Activated CD4-positive, alpha-beta T cell treated with anti-CD3 and anti-CD28 coated beads for 36 hours (primary cell): ENCODE data around the gene TBL1Y. TPM values are rescaled to one million over a fixed set of nuclear protein-coding genes. Genes with fewer than 3 reads are reported as not detected.
A peak's percentile ranks its signal among the peaks of the same experiment; 100 is the strongest.

ENCODE experiments used
- ATAC-seq: fragments of 200-7000 bp; cut with Tn5 transposase; one replicate; pipeline ENCODE4 v1.10.0; 2021; ENCODE audit warnings: mild to moderate bottlenecking, moderate library complexity
- CTCF ChIA-PET: fragments of 350-600 bp; sonication (Branson Sonifier 250); formaldehyde crosslinking; loops from one replicate; lab custom pipeline; 2021; ENCODE audit warnings: antibody characterized with exemption; lab: Charles Lee
- POLR2A ChIA-PET: fragments of 350-600 bp; sonication (Branson Sonifier 250); formaldehyde crosslinking; loops from one replicate; lab custom pipeline; 2021; ENCODE audit warnings: antibody characterized with exemption, inconsistent platforms; lab: Charles Lee
- DNase-seq: peaks from one replicate; pipeline ENCODE4 v3.0.0-alpha.2; 2020
- H3K27ac Mint-ChIP-seq: one replicate; pipeline ENCODE4 v1.8.0; 2021; ENCODE audit warnings: mixed read lengths
- H3K27me3 Mint-ChIP-seq: one replicate; pipeline ENCODE4 v1.8.0; 2021; ENCODE audit warnings: mixed read lengths
- H3K36me3 Mint-ChIP-seq: one replicate; pipeline ENCODE4 v1.8.0; 2021; ENCODE audit warnings: low read depth, mixed read lengths
- H3K4me1 Mint-ChIP-seq: one replicate; pipeline ENCODE4 v1.8.0; 2021; ENCODE audit warnings: mixed read lengths
- H3K4me3 Mint-ChIP-seq: one replicate; pipeline ENCODE4 v1.8.0; 2021; ENCODE audit warnings: mild to moderate bottlenecking, moderate library complexity, mixed read lengths
- H3K9me3 Mint-ChIP-seq: one replicate; pipeline ENCODE4 v1.8.0; 2021; ENCODE audit warnings: low read depth, mixed read lengths
- intact Hi-C, 2 experiments: fragments of 100-400 bp; cut with DNase I in 1 of 2; cut with micrococcal nuclease in 1 of 2; formaldehyde crosslinking; loops; one replicate each; pipeline versions ENCODE4 v1.14.2 to v1.15.1; 2022 to 2024; cut with DNase I, micrococcal nuclease
- total RNA-seq, 2 experiments: library from RNA; stranded (reverse); gene quantifications; one replicate each; pipeline ENCODE4 v1.2.3, GENCODE V29; 2021

Gene TBL1Y
- total RNA-seq, 2 experiments from 2014 or later: not detected

DNA sequence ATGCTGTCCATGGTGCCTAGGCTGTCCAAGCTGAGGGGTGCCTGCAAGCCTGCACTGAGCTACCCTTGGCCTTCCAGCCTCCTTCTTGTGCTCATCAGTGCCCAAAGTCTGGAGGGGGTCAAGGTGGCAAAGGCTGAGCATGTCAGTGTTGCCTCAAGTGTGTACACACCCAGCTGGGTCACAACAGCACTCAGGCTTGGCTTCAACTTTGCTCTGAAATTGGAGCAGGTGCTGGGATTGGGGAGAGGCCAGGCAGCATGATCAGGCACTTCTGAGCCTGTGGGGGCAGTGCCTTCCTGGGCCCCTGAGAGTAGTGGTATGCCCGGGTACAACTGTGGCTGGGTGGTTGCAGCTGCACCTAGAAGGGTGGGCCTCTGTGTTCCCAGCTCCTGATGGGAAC, 18.7 kb downstream of the TBL1Y start:
- H3K4me3 Mint-ChIP-seq: no peak overlapping the region
- intact Hi-C loops: no loop called here
- no peaks in the 10 kb centered on the region for H3K9me3 Mint-ChIP-seq
- ATAC-seq (no peak), DNase-seq (no peak)
- no peaks in the 10 kb centered on the region for H3K36me3 Mint-ChIP-seq
- H3K27me3 Mint-ChIP-seq: no peaks in the 10 kb centered on the region
- CTCF ChIA-PET: no interaction called here
- no peaks in the 10 kb centered on the region for H3K4me1 Mint-ChIP-seq
- POLR2A ChIA-PET: no interaction called here
- no peak overlapping the region for H3K27ac Mint-ChIP-seq

GRCh38 chrY:6931779-6932396, 21.4 kb downstream of the TBL1Y start:
- Mint-ChIP-seq H3K27ac (no peak overlapping the region), H3K36me3 (no peaks in the 10 kb centered on the region), H3K27me3 (no peaks in the 10 kb centered on the region), H3K4me1 (no peaks in the 10 kb centered on the region), H3K9me3 (no peaks in the 10 kb centered on the region), H3K4me3 (no peak overlapping the region)
- POLR2A ChIA-PET: no interaction called here
- intact Hi-C loops: no loop called here
- DNase-seq (no peak), ATAC-seq (no peak)
- CTCF ChIA-PET: no interaction called here

DNA sequence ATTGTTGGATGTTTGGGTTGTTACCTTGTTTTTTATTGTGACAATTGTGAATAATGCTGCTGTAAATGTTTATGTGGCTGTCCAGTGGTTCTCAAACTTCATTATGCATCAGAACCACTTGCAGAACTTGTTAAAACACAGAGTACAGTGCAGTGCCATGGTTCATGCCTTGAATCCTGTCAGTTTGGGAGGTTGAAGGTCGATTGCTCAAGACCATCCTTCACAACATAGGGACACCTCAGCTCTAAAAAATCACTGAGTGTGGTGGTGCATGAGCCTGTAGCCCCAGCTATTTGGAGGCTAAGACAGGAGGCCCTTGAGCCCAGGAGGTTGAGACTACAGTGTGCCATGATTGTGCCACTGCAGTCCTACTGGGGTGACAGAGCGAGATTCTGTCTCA, 25.0 kb downstream of the TBL1Y start:
- ATAC-seq: no peak
- Mint-ChIP-seq H3K4me3 (no peak overlapping the region), H3K27me3 (no peaks in the 10 kb centered on the region), H3K4me1 (no peaks in the 10 kb centered on the region), H3K27ac (no peak overlapping the region), H3K9me3 (no peaks in the 10 kb centered on the region), H3K36me3 (no peaks in the 10 kb centered on the region)
- ChIA-PET POLR2A (no interaction called here), CTCF (no interaction called here)
- intact Hi-C loops: no loop called here
- DNase-seq: no peak

- H3K4me3 Mint-ChIP-seq: no peak overlapping the region
- H3K27ac Mint-ChIP-seq: no peak overlapping the region
- H3K36me3 Mint-ChIP-seq: no peaks in the 10 kb centered on the region
- peaks cover 2% of the 10 kb centered on the region for H3K27me3 Mint-ChIP-seq
- no peak for DNase-seq
- no peaks in the 10 kb centered on the region for H3K4me1 Mint-ChIP-seq
- POLR2A ChIA-PET: no interaction called here
- intact Hi-C loops: no loop called here
- H3K9me3 Mint-ChIP-seq: no peaks in the 10 kb centered on the region
- CTCF ChIA-PET: interaction anchor here (0.7 kb wide), 1 partner anchor 138 kb away, joined by 3 read pairs; no protein-coding TSS in a partner anchor
- ATAC-seq: no peak
Observed at GRCh38 chrY:6947695-6948094, 37.2 kb downstream of the TBL1Y start.

DNA sequence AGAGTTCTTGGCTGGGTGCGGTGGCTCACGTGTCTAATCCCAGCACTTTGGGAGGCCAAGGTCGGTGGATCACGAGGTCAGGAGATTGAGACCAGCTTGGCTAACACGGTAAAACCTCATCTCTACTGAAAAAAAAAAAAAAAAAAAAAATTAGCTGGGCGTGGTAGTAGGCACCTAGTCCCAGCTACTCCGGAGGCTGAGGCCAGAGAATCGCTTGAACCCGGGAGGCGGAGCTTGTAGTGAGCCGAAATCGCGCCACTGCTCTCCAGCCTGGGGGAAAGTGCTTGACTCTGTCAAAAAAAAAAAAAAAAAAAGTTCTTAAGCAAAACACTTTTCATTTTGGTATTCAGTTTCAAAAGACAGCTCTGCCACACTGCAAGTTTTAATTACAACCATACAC, 37.9 kb downstream of the TBL1Y start:
- DNase-seq (no peak), ATAC-seq (no peak)
- Mint-ChIP-seq H3K36me3 (no peaks in the 10 kb centered on the region), H3K9me3 (no peaks in the 10 kb centered on the region), H3K4me3 (no peak overlapping the region), H3K27ac (no peak overlapping the region), H3K4me1 (no peaks in the 10 kb centered on the region), H3K27me3 (peaks cover 2% of the 10 kb centered on the region)
- ChIA-PET CTCF (no interaction called here), POLR2A (no interaction called here)
- intact Hi-C loops: no loop called here

DNA sequence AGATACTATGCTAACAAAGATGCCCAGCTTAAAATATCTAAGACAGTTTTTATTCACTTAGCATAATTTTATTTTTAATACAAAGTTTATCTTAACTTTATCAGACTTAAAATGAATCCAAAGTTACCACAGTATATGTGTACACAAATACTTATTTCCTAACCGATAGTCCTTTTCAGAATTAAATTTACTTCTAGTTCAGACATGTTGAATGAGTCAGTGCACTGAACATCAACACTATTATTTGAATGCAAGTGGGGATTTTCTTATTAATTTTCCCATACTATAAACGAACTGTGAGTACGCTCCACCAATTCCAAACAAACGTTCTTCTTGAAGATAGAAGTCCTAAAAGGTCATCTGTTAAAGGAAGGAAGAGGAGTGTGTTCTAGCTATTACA, 39.5 kb downstream of the TBL1Y start:
- no peaks in the 10 kb centered on the region for H3K9me3 Mint-ChIP-seq
- H3K36me3 Mint-ChIP-seq: no peaks in the 10 kb centered on the region
- H3K4me1 Mint-ChIP-seq: no peaks in the 10 kb centered on the region
- H3K27ac Mint-ChIP-seq: no peak overlapping the region
- no peak overlapping the region for H3K4me3 Mint-ChIP-seq
- intact Hi-C loops: no loop called here
- peaks cover 2% of the 10 kb centered on the region for H3K27me3 Mint-ChIP-seq
- ChIA-PET CTCF (no interaction called here), POLR2A (no interaction called here)
- DNase-seq: no peak
- no peak for ATAC-seq

GRCh38 chrY:6964732-6965131, 54.2 kb downstream of the TBL1Y start:
- Mint-ChIP-seq H3K9me3 (no peaks in the 10 kb centered on the region), H3K27me3 (no peaks in the 10 kb centered on the region), H3K27ac (no peak overlapping the region), H3K4me1 (no peaks in the 10 kb centered on the region), H3K36me3 (no peaks in the 10 kb centered on the region), H3K4me3 (no peak overlapping the region)
- ChIA-PET CTCF (interaction anchor here (2.4 kb wide), 1 partner anchor 122 kb away, joined by 10 read pairs; no protein-coding TSS in a partner anchor), POLR2A (no interaction called here)
- peak; percentile 39 for DNase-seq
- peak; percentile 55 for ATAC-seq
- intact Hi-C loops: loop anchor here (1.0 kb wide), 1 partner anchor 121 kb away; no protein-coding TSS in a partner anchor

- ChIA-PET POLR2A (no interaction called here), CTCF (interaction anchor here (0.8 to 4.4 kb wide), 3 partner anchors 118 to 753 kb away, joined by 3 to 21 read pairs (median 4); no protein-coding TSS in a partner anchor)
- ATAC-seq (peak; percentile 61), DNase-seq (peak; percentile 9)
- no peaks in the 10 kb centered on the region for H3K36me3 Mint-ChIP-seq
- intact Hi-C loops: no loop called here
- H3K4me1 Mint-ChIP-seq: no peaks in the 10 kb centered on the region
- no peak overlapping the region for H3K27ac Mint-ChIP-seq
- no peaks in the 10 kb centered on the region for H3K9me3 Mint-ChIP-seq
- H3K4me3 Mint-ChIP-seq: no peak overlapping the region
- no peaks in the 10 kb centered on the region for H3K27me3 Mint-ChIP-seq
Observed at GRCh38 chrY:6966521-6966920, 56.0 kb downstream of the TBL1Y start.

DNA sequence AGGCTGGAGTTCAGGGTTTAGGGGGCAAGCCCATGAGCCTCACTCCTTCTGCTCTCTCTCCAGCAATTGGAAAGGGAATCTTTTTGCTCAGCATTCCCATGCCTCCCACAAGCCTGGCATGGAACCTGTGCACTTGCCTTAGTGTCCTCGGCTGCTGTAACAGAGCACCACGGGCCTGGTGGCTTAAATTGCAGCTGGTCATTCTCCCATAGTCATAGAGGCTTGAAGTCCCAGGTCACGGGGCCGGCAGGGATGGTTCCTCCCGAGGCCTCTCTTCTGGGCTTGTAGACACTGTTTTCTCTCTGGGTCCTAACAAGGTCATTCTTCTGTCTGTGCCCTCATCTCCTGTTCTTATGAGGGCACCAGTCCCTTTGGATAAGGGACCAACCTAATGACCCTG, 57.2 kb downstream of the TBL1Y start:
- POLR2A ChIA-PET: no interaction called here
- Mint-ChIP-seq H3K27ac (no peak overlapping the region), H3K27me3 (no peaks in the 10 kb centered on the region), H3K4me3 (no peak overlapping the region), H3K36me3 (no peaks in the 10 kb centered on the region), H3K4me1 (no peaks in the 10 kb centered on the region), H3K9me3 (no peaks in the 10 kb centered on the region)
- ATAC-seq (no peak), DNase-seq (no peak)
- intact Hi-C loops: no loop called here
- CTCF ChIA-PET: interaction anchor here (1.2 to 4.4 kb wide), 2 partner anchors 117 to 119 kb away, joined by 4 to 21 read pairs; no protein-coding TSS in a partner anchor

DNA sequence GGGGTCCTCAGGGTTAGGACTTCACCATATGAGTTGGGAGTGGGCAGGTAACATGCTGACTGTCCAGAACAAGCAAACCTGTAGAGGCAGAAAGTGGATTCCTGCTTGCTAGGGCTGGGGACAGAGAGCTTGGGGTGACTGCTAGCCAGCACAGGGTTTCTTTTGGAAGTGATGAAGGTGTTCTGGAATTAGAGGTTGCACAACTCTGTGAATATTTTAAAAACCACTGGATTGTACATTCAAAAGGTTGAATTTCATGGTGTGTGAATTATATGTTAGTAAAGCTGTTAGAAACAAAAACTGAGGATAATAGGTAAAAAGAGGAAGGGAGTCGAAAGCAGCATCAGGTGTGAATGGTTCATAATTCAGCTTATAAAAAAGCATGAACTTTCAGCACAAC, 57.7 kb downstream of the TBL1Y start:
- ATAC-seq (no peak), DNase-seq (no peak)
- POLR2A ChIA-PET: no interaction called here
- Mint-ChIP-seq H3K4me1 (no peaks in the 10 kb centered on the region), H3K9me3 (no peaks in the 10 kb centered on the region), H3K4me3 (no peak overlapping the region), H3K27ac (no peak overlapping the region), H3K27me3 (no peaks in the 10 kb centered on the region), H3K36me3 (no peaks in the 10 kb centered on the region)
- intact Hi-C loops: no loop called here
- CTCF ChIA-PET: interaction anchor here (4.4 kb wide), 1 partner anchor 117 kb away, joined by 21 read pairs; no protein-coding TSS in a partner anchor

GRCh38 chrY:6972271-6972887, 61.9 kb downstream of the TBL1Y start:
- intact Hi-C loops: no loop called here

GRCh38 chrY:6974971-6975370, 64.5 kb downstream of the TBL1Y start:
- DNase-seq (no peak), ATAC-seq (no peak)
- Mint-ChIP-seq H3K36me3 (no peaks in the 10 kb centered on the region), H3K27ac (no peak overlapping the region), H3K4me1 (no peaks in the 10 kb centered on the region), H3K4me3 (no peak overlapping the region), H3K27me3 (peaks cover 1% of the 10 kb centered on the region), H3K9me3 (no peaks in the 10 kb centered on the region)
- POLR2A ChIA-PET: no interaction called here
- CTCF ChIA-PET: no interaction called here
- intact Hi-C loops: no loop called here

More at GRCh38 chrY:6972271-6972887, 61.9 kb downstream of the TBL1Y start:
- Mint-ChIP-seq H3K4me3 (no peak overlapping the region), H3K36me3 (no peaks in the 10 kb centered on the region), H3K9me3 (no peaks in the 10 kb centered on the region), H3K27me3 (no peaks in the 10 kb centered on the region), H3K4me1 (no peaks in the 10 kb centered on the region), H3K27ac (no peak overlapping the region)
- no peak for DNase-seq
- ATAC-seq: no peak
- POLR2A ChIA-PET: no interaction called here
- CTCF ChIA-PET: interaction anchor here (0.9 kb wide), 1 partner anchor 112 kb away, joined by 3 read pairs; no protein-coding TSS in a partner anchor
